ENCODE measurements around the gene NFIB.

NFIB gene

DNA sequence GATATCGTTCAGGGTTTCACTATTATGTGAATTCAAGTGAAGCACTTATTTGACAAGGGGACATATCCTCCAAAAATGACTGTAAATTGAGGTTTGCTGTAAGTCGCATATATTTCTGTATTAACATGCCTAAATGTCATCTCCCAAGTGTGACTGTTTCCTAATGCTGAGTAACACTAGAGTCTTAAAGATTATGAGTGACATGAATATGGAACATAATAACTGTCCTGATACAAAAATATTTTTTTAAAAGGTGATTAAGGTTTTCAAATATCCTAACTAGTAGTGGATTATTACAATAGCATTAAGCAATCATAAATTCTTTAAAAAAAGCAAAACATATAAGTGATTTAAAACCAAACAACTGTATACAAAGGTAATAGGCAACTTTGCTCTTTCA lies 3.6 kb downstream of the NFIB start:
- no peak for FAIRE-seq
- TF ChIP-seq, protein P1, sequence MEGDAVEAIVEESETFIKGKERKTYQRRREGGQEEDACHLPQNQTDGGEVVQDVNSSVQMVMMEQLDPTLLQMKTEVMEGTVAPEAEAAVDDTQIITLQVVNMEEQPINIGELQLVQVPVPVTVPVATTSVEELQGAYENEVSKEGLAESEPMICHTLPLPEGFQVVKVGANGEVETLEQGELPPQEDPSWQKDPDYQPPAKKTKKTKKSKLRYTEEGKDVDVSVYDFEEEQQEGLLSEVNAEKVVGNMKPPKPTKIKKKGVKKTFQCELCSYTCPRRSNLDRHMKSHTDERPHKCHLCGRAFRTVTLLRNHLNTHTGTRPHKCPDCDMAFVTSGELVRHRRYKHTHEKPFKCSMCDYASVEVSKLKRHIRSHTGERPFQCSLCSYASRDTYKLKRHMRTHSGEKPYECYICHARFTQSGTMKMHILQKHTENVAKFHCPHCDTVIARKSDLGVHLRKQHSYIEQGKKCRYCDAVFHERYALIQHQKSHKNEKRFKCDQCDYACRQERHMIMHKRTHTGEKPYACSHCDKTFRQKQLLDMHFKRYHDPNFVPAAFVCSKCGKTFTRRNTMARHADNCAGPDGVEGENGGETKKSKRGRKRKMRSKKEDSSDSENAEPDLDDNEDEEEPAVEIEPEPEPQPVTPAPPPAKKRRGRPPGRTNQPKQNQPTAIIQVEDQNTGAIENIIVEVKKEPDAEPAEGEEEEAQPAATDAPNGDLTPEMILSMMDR (IDR thresholded peaks at IDR 0.05; ENCODE audit: insufficient read depth, missing control alignments), result no peak
- no peak for DNase-seq (ENCODE audit: insufficient read length, low spot score)

DNA sequence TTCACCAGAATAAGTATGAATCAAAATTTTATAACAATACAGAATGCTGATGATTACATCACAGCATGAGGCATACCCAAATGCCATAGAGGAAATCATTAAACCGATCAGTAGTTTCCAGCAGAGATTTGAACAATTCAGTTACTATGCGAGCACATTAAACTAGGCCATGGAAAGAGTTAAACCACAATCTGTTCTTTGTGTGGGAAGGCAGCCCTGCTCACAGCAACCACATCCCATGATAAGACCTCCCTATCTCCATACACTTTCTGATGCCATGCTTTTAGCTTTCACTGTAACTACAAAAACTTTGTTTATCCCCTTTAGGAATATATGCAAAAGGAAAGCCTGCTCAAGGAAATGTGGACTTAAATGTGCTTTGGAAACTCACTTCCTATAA lies 4.5 kb downstream of the NFIB start:
- no peak for DNase-seq (ENCODE audit: insufficient read length, low spot score)
- FAIRE-seq, result no peak
- TF ChIP-seq, protein P1 (IDR thresholded peaks at IDR 0.05; ENCODE audit: insufficient read depth, missing control alignments), result no peak

DNA sequence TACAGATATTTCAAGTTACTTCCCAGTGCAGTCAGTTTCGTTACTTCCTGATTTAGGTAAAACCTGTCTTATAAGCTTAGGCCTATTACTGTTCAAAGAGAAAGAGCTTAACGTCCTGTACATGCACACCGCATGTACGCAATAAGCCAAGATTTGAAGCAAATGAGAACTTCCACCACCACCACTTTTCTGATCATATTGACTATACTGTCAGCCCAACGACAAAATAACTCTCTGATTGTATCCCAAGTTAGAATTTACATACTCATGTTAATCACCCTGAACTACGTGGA lies 5.1 kb downstream of the NFIB start:
- FAIRE-seq, result no peak
- DNase-seq (ENCODE audit: insufficient read length, low spot score), result no peak
- TF ChIP-seq, protein P1 (IDR thresholded peaks at IDR 0.05; ENCODE audit: insufficient read depth, missing control alignments), result no peak

DNA sequence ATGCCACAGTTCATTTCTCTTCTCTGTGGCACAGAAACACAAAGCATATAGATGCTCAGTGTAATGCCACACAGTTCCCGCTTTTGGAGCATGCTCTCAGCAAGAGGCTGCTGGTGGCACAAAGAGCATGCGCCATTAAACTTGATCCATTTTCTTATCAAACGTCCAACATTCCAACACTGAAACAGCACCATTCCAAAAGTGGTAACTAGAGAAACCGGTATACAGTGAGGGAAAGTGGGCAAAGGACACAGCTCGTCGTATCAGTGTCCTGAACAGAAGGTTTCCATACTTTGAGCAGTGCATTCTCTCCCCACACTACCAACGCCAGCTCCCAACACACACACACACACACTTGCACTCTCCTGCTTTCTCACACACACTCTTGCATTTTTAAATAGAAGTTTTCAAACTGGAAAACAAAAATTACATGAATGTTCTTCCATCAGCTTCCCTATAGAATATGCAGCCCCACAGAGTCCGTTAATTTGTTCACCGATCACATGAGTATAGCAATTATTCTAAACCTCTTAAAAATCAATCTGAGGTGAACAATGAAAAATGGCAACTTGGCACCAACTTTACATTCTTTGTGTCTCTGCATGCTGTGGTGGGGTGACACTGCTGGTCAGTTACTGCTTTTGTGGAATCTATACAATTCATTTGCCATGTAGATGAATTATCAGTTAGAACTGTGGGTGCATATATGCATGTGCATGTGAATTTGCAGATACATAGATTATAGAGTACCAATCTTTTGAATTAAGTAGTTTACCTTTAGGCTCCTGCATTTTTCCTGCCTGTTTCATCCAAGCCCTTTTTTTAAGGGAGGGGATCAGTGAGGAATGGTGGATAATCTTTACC lies 5.7 kb downstream of the NFIB start:
- no peak for FAIRE-seq
- DNase-seq (ENCODE audit: insufficient read length, low spot score), result no peak
- TF ChIP-seq, protein P1 (IDR thresholded peaks at IDR 0.05; ENCODE audit: insufficient read depth, missing control alignments), result no peak

DNA sequence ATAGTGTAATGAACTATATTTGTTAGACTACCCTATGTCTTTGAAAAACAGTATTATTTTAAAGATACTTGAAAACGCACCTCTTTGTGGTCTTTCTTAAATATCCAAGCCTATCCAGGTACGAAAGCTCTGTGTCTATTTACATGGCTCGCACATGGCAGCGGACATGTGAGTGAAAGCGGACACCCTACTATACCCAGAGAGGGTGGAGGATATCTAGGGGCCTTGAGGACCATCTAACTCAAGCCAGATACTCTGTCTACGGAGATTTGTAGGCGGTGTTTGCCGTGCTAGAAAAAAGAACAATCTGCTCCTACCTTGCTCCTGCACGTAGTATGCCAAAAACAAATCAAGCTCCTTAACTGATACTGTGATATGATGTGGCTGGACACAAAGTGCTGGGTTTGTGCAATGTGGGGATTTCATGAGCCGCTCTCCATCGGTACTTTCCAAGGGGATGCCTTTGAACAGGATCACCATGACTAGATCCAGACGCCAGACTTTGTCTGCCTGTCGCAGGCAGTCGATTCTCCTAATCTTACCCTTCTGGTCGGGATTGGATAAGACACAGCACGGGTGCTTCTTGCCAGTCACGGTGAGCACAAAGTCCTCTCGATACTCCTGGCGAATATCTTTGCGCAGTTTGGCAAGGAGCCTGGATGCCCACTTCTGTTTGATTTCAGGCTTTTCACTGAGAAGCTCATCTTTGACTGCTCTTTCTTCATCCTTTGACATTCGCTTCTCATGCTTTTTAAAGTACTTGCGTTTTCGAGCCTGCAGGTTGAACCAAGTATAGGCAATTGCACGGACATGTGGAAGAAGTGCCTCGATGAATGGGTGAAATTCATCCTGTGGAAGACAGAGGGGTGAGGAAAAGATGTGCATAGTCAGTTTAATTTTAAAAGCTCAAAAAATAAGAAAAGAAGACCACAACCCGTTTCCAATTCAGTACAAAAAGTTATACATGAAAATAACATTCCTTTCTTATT lies 7.0 kb downstream of the NFIB start:
- FAIRE-seq, result no peak
- no peak for DNase-seq (ENCODE audit: insufficient read length, low spot score)
- TF ChIP-seq, protein P1 (IDR thresholded peaks at IDR 0.05; ENCODE audit: insufficient read depth, missing control alignments), result no peak

GRCh38 chr9:14306188-14306587 lies 7.8 kb downstream of the NFIB start:
- TF ChIP-seq, protein P1 (IDR thresholded peaks at IDR 0.05; ENCODE audit: insufficient read depth, missing control alignments), result no peak
- FAIRE-seq (no peak), DNase-seq (ENCODE audit: insufficient read length, low spot score) (no peak)

Data from D721Med (cell line).